GM18520 (cell line): Measurements from ENCODE around the gene HPSE2.

ENCODE experiments used
- ATAC-seq: cut with Tn5 transposase; IDR thresholded peaks from one replicate; pipeline ENCODE4 v1.9.1; 2021; ENCODE audit not compliant: unreplicated experiment

The HPSE2 gene

GRCh38 chr10:98445200-98445812 is 790.3 kb downstream of the HPSE2 start:
- no peak for ATAC-seq

GRCh38 chr10:98444314-98445006 is 791.2 kb downstream of the HPSE2 start:
- no peak for ATAC-seq

- ATAC-seq: no peak
These were observed 796.9 kb downstream of the HPSE2 start for GRCh38 chr10:98438715-98439114.

GRCh38 chr10:98436704-98437103 is 798.9 kb downstream of the HPSE2 start:
- no peak for ATAC-seq

- ATAC-seq: no peak
These were observed 800.5 kb downstream of the HPSE2 start for GRCh38 chr10:98435178-98435577.

- ATAC-seq: no peak
These were observed 801.5 kb downstream of the HPSE2 start for GRCh38 chr10:98433881-98434732.

GRCh38 chr10:98433371-98433770 is 802.3 kb downstream of the HPSE2 start:
- ATAC-seq: no peak

GRCh38 chr10:98432330-98432729 is 803.3 kb downstream of the HPSE2 start:
- ATAC-seq: no peak

GRCh38 chr10:98431016-98431415 is 804.6 kb downstream of the HPSE2 start:
- no peak for ATAC-seq

- ATAC-seq: no peak
These were observed 805.2 kb downstream of the HPSE2 start for GRCh38 chr10:98430427-98430826.

GRCh38 chr10:98429320-98430072 is 806.2 kb downstream of the HPSE2 start:
- ATAC-seq: no peak

- ATAC-seq: no peak
These were observed 808.6 kb downstream of the HPSE2 start for GRCh38 chr10:98427011-98427515.

- no peak for ATAC-seq
These were observed 809.9 kb downstream of the HPSE2 start for GRCh38 chr10:98425511-98426352.

GRCh38 chr10:98424295-98425254 is 811.1 kb downstream of the HPSE2 start:
- ATAC-seq: no peak

GRCh38 chr10:98423691-98424120 is 811.9 kb downstream of the HPSE2 start:
- ATAC-seq: no peak

- no peak for ATAC-seq
These were observed 813.5 kb downstream of the HPSE2 start for GRCh38 chr10:98422182-98422581.

GRCh38 chr10:98420786-98421185 is 814.9 kb downstream of the HPSE2 start:
- no peak for ATAC-seq

GRCh38 chr10:98419469-98420261 is 816.0 kb downstream of the HPSE2 start:
- ATAC-seq: no peak
